OCI-LY1 (cell line): ENCODE measurements around the gene PCP2.

Source experiments
- H2AFZ ChIP-seq: fragments of 200-600 bp; sonication (generic), shearing (Covaris generic); 2 replicates; pipeline ENCODE4 v1.6.0; 2014; ENCODE audit warnings: antibody characterized with exemption, mild to moderate bottlenecking, low read length
- H3F3A ChIP-seq: fragments of 200-600 bp; sonication (generic), shearing (Covaris generic); 2 replicates; pipeline ENCODE4 v1.6.0; 2014; ENCODE audit warnings: mild to moderate bottlenecking, antibody characterized with exemption, low read length, moderate library complexity; ENCODE audit not compliant: insufficient read depth
- H3K27ac ChIP-seq: fragments of 200-600 bp; sonication (generic); 2 replicates; pipeline ENCODE4 v1.5.1; 2014; ENCODE audit warnings: low read length, mixed run types, mild to moderate bottlenecking, low read depth; ENCODE audit not compliant: poor library complexity, severe bottlenecking
- H3K27me3 ChIP-seq: fragments of 200-600 bp; sonication (generic); 2 replicates; pipeline ENCODE4 v1.6.0; 2014; ENCODE audit warnings: antibody characterized with exemption, mild to moderate bottlenecking, low read length, moderate library complexity; ENCODE audit not compliant: insufficient read depth
- H3K36me3 ChIP-seq: fragments of 200-600 bp; sonication (generic); 2 replicates; pipeline ENCODE4 v1.6.1; 2014; ENCODE audit warnings: mild to moderate bottlenecking, antibody characterized with exemption, low read length, moderate library complexity, mixed read lengths; ENCODE audit not compliant: insufficient read depth
- H3K4me1 ChIP-seq: fragments of 200-600 bp; sonication (generic); 2 replicates; pipeline ENCODE4 v1.5.1; 2014; ENCODE audit warnings: mild to moderate bottlenecking, low read length, moderate library complexity; ENCODE audit not compliant: insufficient read depth, severe bottlenecking
- H3K4me2 ChIP-seq: fragments of 200-600 bp; sonication (generic), shearing (Covaris generic); 2 replicates; pipeline ENCODE4 v1.6.1; 2014; ENCODE audit warnings: low read length
- H3K4me3 ChIP-seq: fragments of 200-600 bp; sonication (generic); 2 replicates; pipeline ENCODE4 v1.5.1; 2014; ENCODE audit warnings: low read length, low read depth, mild to moderate bottlenecking, mixed read lengths; ENCODE audit not compliant: poor library complexity, severe bottlenecking
- H3K79me2 ChIP-seq: fragments of 200-600 bp; shearing (Covaris generic); 2 replicates; pipeline ENCODE4 v1.6.1; 2016; ENCODE audit warnings: mixed run types, low read length, mixed read lengths; ENCODE audit not compliant: insufficient read depth
- H3K9ac ChIP-seq: fragments of 200-600 bp; sonication (generic), shearing (Covaris generic); 2 replicates; pipeline ENCODE4 v1.6.1; 2014; ENCODE audit warnings: mild to moderate bottlenecking, low read length, mixed read lengths
- H3K9me2 ChIP-seq: fragments of 200-600 bp; sonication (generic), shearing (Covaris generic); 2 replicates; pipeline ENCODE4 v1.6.1; 2014; ENCODE audit warnings: low read depth, mild to moderate bottlenecking, low read length, mixed read lengths
- H3K9me3 ChIP-seq: fragments of 200-600 bp; shearing (Covaris generic); 2 replicates; pipeline ENCODE4 v1.6.1; 2014; ENCODE audit warnings: low read length, mixed read lengths
- H4K20me1 ChIP-seq: fragments of 200-600 bp; sonication (generic), shearing (Covaris generic); 2 replicates; pipeline ENCODE4 v1.6.0; 2016; ENCODE audit warnings: mild to moderate bottlenecking, low read length; ENCODE audit not compliant: insufficient read depth
- CTCF ChIP-seq: fragments of 200-600 bp; sonication (generic), shearing (Covaris generic); IDR thresholded peaks from 2 replicates; pipeline ENCODE4 v1.5.1; 2017; ENCODE audit warnings: mild to moderate bottlenecking, antibody characterized with exemption, low read length, moderate library complexity, mixed read lengths
- EZH2 ChIP-seq: fragments of 200-600 bp; sonication (generic), shearing (Covaris generic); IDR thresholded peaks from 2 replicates; pipeline ENCODE4 v1.8.0; 2017; ENCODE audit warnings: borderline replicate concordance, mixed run types, mild to moderate bottlenecking, antibody characterized with exemption, low read length, moderate library complexity, mixed read lengths

Gene PCP2

GRCh38 chr19:7633698-7634097 is at the start of gene PCP2:
Gene PCP2 (minus strand): TSS chr19:7633719. CDS start chr19:7633457, 262 bp downstream.
- Histone ChIP-seq H3K4me2 (no peak within 1 kb of the TSS), H2AFZ (no peak within 1 kb of the TSS), H4K20me1 (no peaks in the 10 kb centered on the region), H3K27me3 (no peaks in the 10 kb centered on the region), H3K4me1 (peaks cover 26% of the 10 kb centered on the region), H3K79me2 (peaks cover 16% of the 10 kb centered on the region), H3K9me2 (no peaks in the 10 kb centered on the region), H3K36me3 (no peaks in the 10 kb centered on the region; the same call in 1 of the 2 replicates), H3K9me3 (no peaks in the 10 kb centered on the region), H3K27ac (no peak within 1 kb of the TSS), H3F3A (no peaks in the 10 kb centered on the region; the same call in 1 of the 2 replicates), H3K4me3 (no peak within 1 kb of the TSS), H3K9ac (no peak within 1 kb of the TSS)
- TF ChIP-seq CTCF: no peak
- no peak for TF ChIP-seq EZH2

- peaks cover 16% of the 10 kb centered on the region for H3K36me3 ChIP-seq
- H3K9me3 ChIP-seq: no peaks in the 10 kb centered on the region
- H3K9me2 ChIP-seq: no peaks in the 10 kb centered on the region
- H2AFZ ChIP-seq: no peak overlapping the region
- H3K9ac ChIP-seq: no peak overlapping the region
- H4K20me1 ChIP-seq: no peaks in the 10 kb centered on the region
- H3K4me3 ChIP-seq: no peak overlapping the region
- H3K27ac ChIP-seq: no peak overlapping the region
- peaks cover 21% of the 10 kb centered on the region for H3K4me1 ChIP-seq
- H3K27me3 ChIP-seq: no peaks in the 10 kb centered on the region
- no peaks in the 10 kb centered on the region for H3K79me2 ChIP-seq
- H3F3A ChIP-seq: no peaks in the 10 kb centered on the region
- TF ChIP-seq EZH2: no peak
- TF ChIP-seq CTCF: no peak
- peak overlapping the region; percentile 93; the same call in 1 of the 2 replicates for H3K4me2 ChIP-seq
Observed at GRCh38 chr19:7682175-7682855, 48.8 kb upstream of the PCP2 start.

GRCh38 chr19:7681340-7682174 is 48.0 kb upstream of the PCP2 start:
- H3K79me2 ChIP-seq: no peaks in the 10 kb centered on the region
- H3K27me3 ChIP-seq: no peaks in the 10 kb centered on the region; the same call in 1 of the 2 replicates
- no peak overlapping the region for H2AFZ ChIP-seq
- H3F3A ChIP-seq: no peaks in the 10 kb centered on the region
- H3K9ac ChIP-seq: peak overlapping the region; percentile 83
- peak overlapping the region; percentile 82 for H3K4me3 ChIP-seq
- peak overlapping the region; percentile 93 for H3K4me2 ChIP-seq
- H3K9me3 ChIP-seq: no peaks in the 10 kb centered on the region
- no peaks in the 10 kb centered on the region for H3K9me2 ChIP-seq
- H4K20me1 ChIP-seq: no peaks in the 10 kb centered on the region
- TF ChIP-seq CTCF: peak; percentile 59
- no peak for TF ChIP-seq EZH2
- H3K4me1 ChIP-seq: peaks cover 21% of the 10 kb centered on the region
- no peak overlapping the region for H3K27ac ChIP-seq
- peaks cover 16% of the 10 kb centered on the region for H3K36me3 ChIP-seq
